Suprapubic skin (tissue), 3 donors: ENCODE measurements around the gene ATP6V1G1.

Experiments used
- EP300 ChIP-seq: sonication (generic); formaldehyde crosslinking; IDR thresholded peaks from one replicate; pipeline ENCODE4 v1.6.1; 2017; ENCODE audit warnings: antibody characterized with exemption
- POLR2A ChIP-seq, 2 donors: fragments of 450-650 bp; IDR thresholded peaks; one replicate each; pipeline ENCODE4 v1.6.1; 2017; ENCODE audit warnings: antibody characterized with exemption in 2 of 2, mild to moderate bottlenecking in 2 of 2, moderate library complexity in 2 of 2
- TF ChIP-seq, protein P1 (sequence below), 2 donors: fragments of 200-600 bp in 1 of 2; fragments of 450-650 bp in 1 of 2; sonication (generic) in 1 of 2; IDR thresholded peaks; one replicate each; pipeline ENCODE4 v1.5.1; 2016 to 2019; ENCODE audit warnings: antibody characterized with exemption in 2 of 2, mild to moderate bottlenecking in 1 of 2, moderate library complexity in 1 of 2

DNA sequence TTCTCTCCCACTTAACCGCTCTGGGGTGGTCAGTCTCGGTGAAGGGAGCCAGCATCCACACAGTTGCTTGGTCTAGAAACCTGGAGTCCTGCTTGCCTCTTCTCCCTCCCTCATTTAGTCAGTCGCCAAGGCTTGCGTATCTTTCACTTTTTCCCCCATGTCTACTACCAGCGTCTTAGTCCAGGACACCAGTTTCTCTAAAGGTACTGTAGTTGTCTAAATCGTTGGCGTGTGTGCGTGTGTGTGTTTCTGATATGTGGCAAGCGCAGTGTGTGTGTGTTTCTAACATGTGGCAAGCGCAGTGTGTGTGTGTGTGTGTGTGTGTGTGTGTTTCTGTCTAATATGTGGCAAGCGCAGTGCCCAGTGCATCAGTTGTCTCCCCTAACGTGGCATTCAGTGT is 641 bp downstream of the ATP6V1G1 start:
- TF ChIP-seq POLR2A (IDR thresholded peaks at IDR 0.05), result no peak
- TF ChIP-seq, protein P1, sequence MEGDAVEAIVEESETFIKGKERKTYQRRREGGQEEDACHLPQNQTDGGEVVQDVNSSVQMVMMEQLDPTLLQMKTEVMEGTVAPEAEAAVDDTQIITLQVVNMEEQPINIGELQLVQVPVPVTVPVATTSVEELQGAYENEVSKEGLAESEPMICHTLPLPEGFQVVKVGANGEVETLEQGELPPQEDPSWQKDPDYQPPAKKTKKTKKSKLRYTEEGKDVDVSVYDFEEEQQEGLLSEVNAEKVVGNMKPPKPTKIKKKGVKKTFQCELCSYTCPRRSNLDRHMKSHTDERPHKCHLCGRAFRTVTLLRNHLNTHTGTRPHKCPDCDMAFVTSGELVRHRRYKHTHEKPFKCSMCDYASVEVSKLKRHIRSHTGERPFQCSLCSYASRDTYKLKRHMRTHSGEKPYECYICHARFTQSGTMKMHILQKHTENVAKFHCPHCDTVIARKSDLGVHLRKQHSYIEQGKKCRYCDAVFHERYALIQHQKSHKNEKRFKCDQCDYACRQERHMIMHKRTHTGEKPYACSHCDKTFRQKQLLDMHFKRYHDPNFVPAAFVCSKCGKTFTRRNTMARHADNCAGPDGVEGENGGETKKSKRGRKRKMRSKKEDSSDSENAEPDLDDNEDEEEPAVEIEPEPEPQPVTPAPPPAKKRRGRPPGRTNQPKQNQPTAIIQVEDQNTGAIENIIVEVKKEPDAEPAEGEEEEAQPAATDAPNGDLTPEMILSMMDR (IDR thresholded peaks at IDR 0.05), result no peak
- TF ChIP-seq EP300, result no peak
